ENCODE measurements around the gene FBXL12. TPM values are rescaled to one million over a fixed set of nuclear protein-coding genes. Genes with fewer than 3 reads are reported as not detected.

FBXL12 gene
- total RNA-seq, 1 experiment from 2014 or later: 21.9 TPM

GRCh38 chr19:9801976-9802375 is 16.9 kb downstream of the FBXL12 start:
- no peak overlapping the region for H3K27ac ChIP-seq (ENCODE audit: low read depth, low read length)
- RAD21 ChIA-PET (ENCODE audit: low non-redundant PET in 1 of 2, low total read pairs in 2 of 2, uncharacterized antibody in 2 of 2, unreplicated experiment in 2 of 2): interaction anchor here in 1 of 2 experiments (0.7 kb wide), 1 partner anchor 424 kb away, joined by 3 read pairs; no protein-coding TSS in a partner anchor
- POLR2A ChIA-PET: no interaction called here
- TF ChIP-seq CBX3 (IDR thresholded peaks at IDR 0.05; ENCODE audit: low read depth): no peak
- no peak for TF ChIP-seq REST (IDR thresholded peaks at IDR 0.05; ENCODE audit: low read depth)
- TF ChIP-seq CTCF (IDR thresholded peaks at IDR 0.05 in 2 of 3, conservative IDR thresholded peaks at IDR 0.05 in 1 of 3; ENCODE audit: borderline replicate concordance in 1 of 3, insufficient read depth in 1 of 3, low read depth in 2 of 3, low read length in 2 of 3): no peak
- TF ChIP-seq YY1 (IDR thresholded peaks at IDR 0.05; ENCODE audit: extremely low read depth, insufficient replicate concordance, low read depth, low read length): no peak
- TF ChIP-seq SP1 (IDR thresholded peaks at IDR 0.05; ENCODE audit: low read depth): no peak
- TF ChIP-seq EZH2phosphoT487 (IDR thresholded peaks at IDR 0.05; ENCODE audit: borderline replicate concordance): no peak
- no TSS peak for BruUV-seq (replicated peaks)
- ATAC-seq (no peak), DNase-seq (ENCODE audit: low read depth, low spot score) (no peak)
- intact Hi-C loops (cut with micrococcal nuclease): no loop called here
- H3K9me2 ChIP-seq (ENCODE audit: insufficient read depth): no peaks in the 10 kb centered on the region
- no peak overlapping the region for H3K9ac ChIP-seq (ENCODE audit: low read length)
- no peak overlapping the region for H3K4me2 ChIP-seq (ENCODE audit: low read length)
- H3K27me3 ChIP-seq (ENCODE audit: insufficient read depth, low read length): no peaks in the 10 kb centered on the region
- H3K4me3 ChIP-seq (replicated peaks in 1 of 2; ENCODE audit: low read depth in 1 of 2, low read length in 2 of 2): no peak overlapping the region
- no peaks in the 10 kb centered on the region for H4K20me1 ChIP-seq (ENCODE audit: insufficient read depth)
- no peaks in the 10 kb centered on the region for H3K9me3 ChIP-seq (ENCODE audit: control insufficient read depth in 1 of 2, insufficient read depth in 1 of 2, low read depth in 1 of 2, low read length in 2 of 2)
- no peaks in the 10 kb centered on the region for H3K36me3 ChIP-seq (ENCODE audit: control insufficient read depth in 1 of 2, insufficient read depth in 2 of 2, low read length in 2 of 2)
- CTCF ChIA-PET: no interaction called here
- H2AFZ ChIP-seq (ENCODE audit: low read depth, low read length, poor library complexity, severe bottlenecking): no peak overlapping the region
- no peaks in the 10 kb centered on the region for H3K4me1 ChIP-seq (ENCODE audit: control insufficient read depth in 1 of 2, insufficient read depth in 2 of 2, low read length in 2 of 2)
- H3K79me2 ChIP-seq (ENCODE audit: insufficient read depth, low read length): no peaks in the 10 kb centered on the region

Measured in HCT116 (cell line).